ENCODE results near the gene MXRA8.
A peak's percentile ranks its signal among the peaks of the same experiment; 100 is the strongest.

Gene MXRA8

GRCh38 chr1:1333551-1334241 lies 24.7 kb downstream of the MXRA8 start:
- DNase-seq, result no peak

- no peak for DNase-seq
Observed at GRCh38 chr1:1332774-1333480, 25.4 kb downstream of the MXRA8 start.

DNA sequence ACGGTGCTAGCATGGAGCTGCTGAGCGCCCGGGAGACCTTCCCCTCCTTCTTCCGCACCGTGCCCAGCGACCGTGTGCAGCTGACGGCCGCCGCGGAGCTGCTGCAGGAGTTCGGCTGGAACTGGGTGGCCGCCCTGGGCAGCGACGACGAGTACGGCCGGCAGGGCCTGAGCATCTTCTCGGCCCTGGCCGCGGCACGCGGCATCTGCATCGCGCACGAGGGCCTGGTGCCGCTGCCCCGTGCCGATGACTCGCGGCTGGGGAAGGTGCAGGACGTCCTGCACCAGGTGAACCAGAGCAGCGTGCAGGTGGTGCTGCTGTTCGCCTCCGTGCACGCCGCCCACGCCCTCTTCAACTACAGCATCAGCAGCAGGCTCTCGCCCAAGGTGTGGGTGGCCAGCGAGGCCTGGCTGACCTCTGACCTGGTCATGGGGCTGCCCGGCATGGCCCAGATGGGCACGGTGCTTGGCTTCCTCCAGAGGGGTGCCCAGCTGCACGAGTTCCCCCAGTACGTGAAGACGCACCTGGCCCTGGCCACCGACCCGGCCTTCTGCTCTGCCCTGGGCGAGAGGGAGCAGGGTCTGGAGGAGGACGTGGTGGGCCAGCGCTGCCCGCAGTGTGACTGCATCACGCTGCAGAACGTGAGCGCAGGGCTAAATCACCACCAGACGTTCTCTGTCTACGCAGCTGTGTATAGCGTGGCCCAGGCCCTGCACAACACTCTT lies 26.2 kb downstream of the MXRA8 start:
- DNase-seq, result no peak

DNA sequence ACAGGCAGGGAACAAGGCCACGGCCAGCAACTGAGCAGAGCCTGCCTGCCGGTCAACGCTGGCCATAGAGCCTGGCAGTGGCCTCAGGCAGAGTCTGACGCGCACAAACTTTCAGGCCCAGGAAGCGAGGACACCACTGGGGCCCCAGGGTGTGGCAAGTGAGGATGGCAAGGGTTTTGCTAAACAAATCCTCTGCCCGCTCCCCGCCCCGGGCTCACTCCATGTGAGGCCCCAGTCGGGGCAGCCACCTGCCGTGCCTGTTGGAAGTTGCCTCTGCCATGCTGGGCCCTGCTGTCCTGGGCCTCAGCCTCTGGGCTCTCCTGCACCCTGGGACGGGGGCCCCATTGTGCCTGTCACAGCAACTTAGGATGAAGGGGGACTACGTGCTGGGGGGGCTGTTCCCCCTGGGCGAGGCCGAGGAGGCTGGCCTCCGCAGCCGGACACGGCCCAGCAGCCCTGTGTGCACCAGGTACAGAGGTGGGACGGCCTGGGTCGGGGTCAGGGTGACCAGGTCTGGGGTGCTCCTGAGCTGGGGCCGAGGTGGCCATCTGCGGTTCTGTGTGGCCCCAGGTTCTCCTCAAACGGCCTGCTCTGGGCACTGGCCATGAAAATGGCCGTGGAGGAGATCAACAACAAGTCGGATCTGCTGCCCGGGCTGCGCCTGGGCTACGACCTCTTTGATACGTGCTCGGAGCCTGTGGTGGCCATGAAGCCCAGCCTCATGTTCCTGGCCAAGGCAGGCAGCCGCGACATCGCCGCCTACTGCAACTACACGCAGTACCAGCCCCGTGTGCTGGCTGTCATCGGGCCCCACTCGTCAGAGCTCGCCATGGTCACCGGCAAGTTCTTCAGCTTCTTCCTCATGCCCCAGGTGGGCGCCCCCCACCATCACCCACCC lies 27.0 kb downstream of the MXRA8 start, which contains the start of gene TAS1R3:
TSS of gene TAS1R3 (plus strand) at position 213 of the 898 bp plus-strand sequence. CDS start at position 279, 66 bp downstream.
- DNase-seq, result no peak

DNA sequence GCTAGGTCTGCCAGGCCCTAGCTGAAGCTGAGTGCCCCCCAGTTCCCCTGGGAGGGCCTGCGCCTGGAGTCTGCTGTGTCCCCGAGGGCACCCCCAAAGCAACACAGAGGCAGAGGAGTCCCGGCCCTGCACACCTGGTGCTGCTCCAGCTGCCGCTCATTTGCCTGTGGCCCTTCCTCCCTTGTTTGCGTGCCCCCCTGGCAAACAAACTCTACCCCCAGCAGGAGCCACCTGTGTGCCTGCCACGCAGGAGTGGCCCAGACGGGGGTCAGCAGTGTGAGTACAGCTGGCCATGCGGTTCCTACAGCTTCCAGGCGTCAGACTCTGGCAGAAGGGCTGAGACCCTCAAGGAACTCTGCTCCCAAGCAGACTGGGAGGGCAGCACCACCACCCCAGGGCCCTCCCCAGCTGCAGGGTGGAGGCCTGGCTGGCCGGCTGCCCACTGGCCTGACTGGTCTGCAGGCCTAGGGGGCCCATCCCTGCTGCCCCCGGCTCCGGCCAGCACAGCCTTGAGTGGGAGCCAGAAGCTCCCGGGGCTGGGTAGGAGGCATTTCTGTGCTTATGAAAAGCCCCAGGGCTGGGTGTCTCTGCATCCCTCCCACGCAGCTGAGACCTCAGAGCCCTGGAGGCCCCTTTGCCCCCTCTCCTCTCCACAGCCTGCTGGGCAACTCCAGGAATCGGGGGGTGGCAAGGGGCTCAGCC lies 27.8 kb downstream of the MXRA8 start:
- DNase-seq, result no peak

- no peak for DNase-seq
Observed at GRCh38 chr1:1329304-1330210, 28.8 kb downstream of the MXRA8 start.

- DNase-seq, result no peak
Observed at GRCh38 chr1:1328254-1328653, 30.1 kb downstream of the MXRA8 start.

DNA sequence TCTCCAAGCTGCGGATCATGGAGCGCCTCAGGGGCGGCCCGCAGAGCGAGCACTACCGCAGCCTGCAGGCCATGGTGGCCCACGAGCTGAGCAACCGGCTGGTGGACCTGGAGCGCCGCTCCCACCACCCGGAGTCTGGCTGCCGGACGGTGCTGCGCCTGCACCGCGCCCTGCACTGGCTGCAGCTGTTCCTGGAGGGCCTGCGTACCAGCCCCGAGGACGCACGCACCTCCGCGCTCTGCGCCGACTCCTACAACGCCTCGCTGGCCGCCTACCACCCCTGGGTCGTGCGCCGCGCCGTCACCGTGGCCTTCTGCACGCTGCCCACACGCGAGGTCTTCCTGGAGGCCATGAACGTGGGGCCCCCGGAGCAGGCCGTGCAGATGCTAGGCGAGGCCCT lies 31.1 kb downstream of the MXRA8 start:
- DNase-seq, result no peak

- no peak for DNase-seq
Observed at GRCh38 chr1:1326075-1326605, 32.2 kb downstream of the MXRA8 start.

- no peak for DNase-seq
Observed at GRCh38 chr1:1325288-1326074, 32.9 kb downstream of the MXRA8 start.

GRCh38 chr1:1324524-1325287 lies 33.6 kb downstream of the MXRA8 start, which contains the start of the genes CPTP and INTS11:
Gene CPTP (plus strand): TSS chr1:1324802. CDS start chr1:1326911, 2,109 bp downstream.
Gene INTS11 (minus strand): TSS chr1:1324660. CDS start chr1:1324608, 52 bp downstream.
- peak; percentile 59 for DNase-seq

- DNase-seq, result no peak
Observed at GRCh38 chr1:1324084-1324523, 34.3 kb downstream of the MXRA8 start.

GRCh38 chr1:1322952-1323351 lies 35.4 kb downstream of the MXRA8 start:
- DNase-seq, result no peak

DNA sequence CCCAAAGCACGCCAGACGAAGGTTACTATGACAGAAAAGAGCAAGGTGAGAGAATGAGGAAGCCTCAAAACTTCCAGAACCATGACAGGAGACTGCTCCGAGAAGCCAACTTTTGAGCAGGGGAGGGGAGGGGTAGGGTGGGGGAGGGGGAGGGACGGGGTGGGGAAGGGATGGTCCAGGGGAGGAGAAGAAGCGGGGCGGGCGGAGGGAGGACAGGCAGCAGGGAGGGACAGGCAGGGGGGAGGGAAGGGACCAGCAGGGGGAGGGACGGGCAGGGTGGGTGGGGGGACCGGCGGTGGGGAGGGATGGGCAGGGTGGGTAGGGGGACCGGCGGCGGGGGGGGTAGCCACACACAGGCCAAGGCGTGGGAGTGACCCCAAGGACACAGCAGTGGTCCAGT lies 35.9 kb downstream of the MXRA8 start:
- no peak for DNase-seq

GRCh38 chr1:1321477-1321876 lies 36.9 kb downstream of the MXRA8 start:
- no peak for DNase-seq

DNA sequence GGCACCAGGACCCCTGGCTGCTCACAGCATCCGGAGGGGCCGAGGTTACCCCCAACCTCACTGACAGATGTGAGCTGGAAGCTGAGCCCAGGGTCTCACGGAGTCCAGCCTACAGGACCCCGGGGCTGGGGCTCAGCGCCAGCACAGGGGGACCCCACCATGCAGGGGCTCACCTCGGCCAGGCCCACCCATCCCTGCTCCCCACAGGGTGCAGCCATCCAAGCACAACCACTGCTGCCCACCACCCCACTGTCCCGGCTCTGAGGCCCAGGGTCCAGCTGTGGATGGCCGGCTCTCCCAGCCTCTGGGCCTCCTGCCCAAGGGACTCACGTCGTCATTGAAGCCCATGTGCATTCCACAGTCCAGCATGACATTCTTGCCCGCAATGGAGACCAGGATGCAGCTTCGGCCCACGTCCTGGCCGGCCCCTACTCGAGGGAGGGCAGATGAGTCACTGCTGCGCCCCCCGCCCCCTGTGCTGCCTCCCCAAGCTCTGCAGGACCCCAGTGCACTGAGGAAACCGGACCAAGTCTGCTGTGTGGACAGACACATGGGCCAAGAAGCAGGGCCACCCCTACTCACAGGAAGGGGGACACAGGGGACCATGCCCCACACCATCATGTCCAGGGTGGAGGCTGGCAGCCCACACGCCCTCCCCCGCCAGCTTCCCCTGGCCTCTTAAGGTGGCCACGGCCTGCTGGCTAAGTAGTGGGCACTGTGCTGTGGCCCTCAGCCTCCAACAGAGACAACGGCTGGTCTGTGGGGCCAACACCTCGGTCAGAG lies 37.5 kb downstream of the MXRA8 start:
- no peak for DNase-seq

- no peak for DNase-seq
Observed at GRCh38 chr1:1319646-1319941, 38.8 kb downstream of the MXRA8 start.

Data from NCI-H1092 (cell line).